ENCODE data around the gene SAT1.
"Not testable (repeated sequence)": the region's sequence is repeated elsewhere in the genome, so short reads cannot be mapped to it uniquely, and the experiment has no call there.

Gene SAT1

DNA sequence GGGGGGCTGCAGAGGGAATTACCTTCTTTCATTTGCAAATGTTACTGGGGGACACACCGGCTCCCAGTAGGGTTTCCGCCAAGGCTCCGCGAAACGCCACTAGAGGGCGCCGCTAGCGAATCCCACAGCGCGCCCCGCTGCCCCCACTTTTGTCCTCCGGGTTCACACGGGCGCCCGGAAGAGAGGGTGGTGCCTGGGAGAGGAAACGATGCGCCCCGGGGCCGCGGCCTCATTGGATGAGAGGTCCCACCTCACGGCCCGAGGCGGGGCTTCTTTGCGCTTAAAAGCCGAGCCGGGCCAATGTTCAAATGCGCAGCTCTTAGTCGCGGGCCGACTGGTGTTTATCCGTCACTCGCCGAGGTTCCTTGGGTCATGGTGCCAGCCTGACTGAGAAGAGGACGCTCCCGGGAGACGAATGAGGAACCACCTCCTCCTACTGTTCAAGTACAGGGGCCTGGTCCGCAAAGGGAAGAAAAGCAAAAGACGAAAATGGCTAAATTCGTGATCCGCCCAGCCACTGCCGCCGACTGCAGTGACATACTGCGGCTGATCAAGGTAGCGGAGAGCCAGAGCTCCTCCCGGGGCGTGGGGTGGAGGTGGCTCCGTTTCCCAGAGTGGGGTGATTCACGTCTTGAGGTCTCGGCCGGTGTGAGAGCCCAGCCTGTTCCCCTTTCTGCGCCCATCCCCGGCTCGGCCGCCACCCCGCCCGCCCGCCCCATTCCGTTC, at the start of gene SAT1:
Gene SAT1, plus strand, starts transcription at position 311 of the 726 bp plus-strand sequence. Its CDS starts 179 bp downstream, at position 490.
- peak; percentile 93 for DNase-seq

DNA sequence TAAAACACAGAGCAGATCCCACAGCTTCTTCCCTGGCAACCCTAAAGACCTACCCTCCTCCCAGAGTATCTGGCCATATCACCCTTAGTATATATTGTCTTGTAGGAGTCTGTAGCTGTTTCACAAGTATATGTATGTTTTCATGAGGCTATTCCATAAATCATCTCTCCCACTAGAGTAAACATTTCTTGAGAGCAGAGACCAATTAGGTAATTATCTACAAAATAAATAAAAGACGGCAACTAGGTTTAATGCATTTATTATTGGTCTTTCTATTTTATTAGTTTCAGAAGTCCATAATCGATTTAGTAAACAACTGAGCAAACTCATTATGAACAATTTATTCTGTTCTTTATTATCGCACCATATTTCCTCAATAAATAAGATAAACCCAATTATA, 46.9 kb upstream of the SAT1 start:
- no peak for DNase-seq

- DNase-seq = no peak
Measured at GRCh38 chrX:23737413-23737812, 45.6 kb upstream of the SAT1 start.

GRCh38 chrX:23742174-23742696, 40.7 kb upstream of the SAT1 start:
- DNase-seq = peak; percentile 2

- DNase-seq = peak; percentile 69
Measured at GRCh38 chrX:23742697-23743622, 40.0 kb upstream of the SAT1 start, which contains the start of gene ACOT9. Gene ACOT9, minus strand, starts transcription at chrX:23743276. Its CDS starts 132 bp downstream, at chrX:23743144.

DNA sequence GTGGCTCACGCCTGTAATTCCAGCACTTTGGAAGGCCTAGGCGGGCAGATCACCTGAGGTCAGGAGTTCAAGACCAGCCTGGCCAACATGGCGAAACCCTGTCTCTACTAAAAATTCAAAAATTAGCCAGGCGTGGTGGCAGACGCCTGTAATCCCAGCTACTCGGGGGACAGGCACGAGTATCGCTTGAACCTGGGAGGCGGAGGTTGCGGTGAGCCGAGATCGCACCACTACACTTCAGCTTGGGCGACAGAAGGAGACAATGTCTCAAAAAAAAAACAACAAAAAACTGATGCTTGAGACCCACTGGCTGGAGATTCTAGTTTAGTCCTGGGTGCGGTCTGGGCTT, 39.4 kb upstream of the SAT1 start:
- DNase-seq = not testable (repeated sequence)

- DNase-seq = peak; percentile 49
Measured at GRCh38 chrX:23745786-23746185, 37.2 kb upstream of the SAT1 start.

- DNase-seq = no peak
Measured at GRCh38 chrX:23749129-23749528, 33.8 kb upstream of the SAT1 start.

DNA sequence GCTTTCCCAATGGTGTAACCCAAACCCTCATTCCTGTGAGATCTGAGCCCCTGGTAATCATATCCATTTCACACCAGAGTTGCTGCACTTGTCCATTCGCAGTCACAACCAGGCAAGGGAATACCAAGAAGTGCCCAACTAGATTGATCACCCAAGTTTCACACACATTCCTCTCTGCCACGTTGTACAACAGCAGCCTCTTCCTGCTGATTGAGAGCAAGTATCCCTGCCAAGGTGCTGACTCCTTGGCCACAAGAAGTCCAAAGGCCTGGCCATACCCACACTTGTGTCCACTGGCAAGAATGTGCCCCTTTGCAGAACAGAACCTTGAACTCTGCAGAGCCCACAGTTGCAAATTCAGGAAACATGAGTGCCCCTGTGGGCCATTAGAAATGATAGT, 33.4 kb upstream of the SAT1 start:
- DNase-seq = no peak

GRCh38 chrX:23752740-23753415, 30.1 kb upstream of the SAT1 start:
- no peak for DNase-seq

DNA sequence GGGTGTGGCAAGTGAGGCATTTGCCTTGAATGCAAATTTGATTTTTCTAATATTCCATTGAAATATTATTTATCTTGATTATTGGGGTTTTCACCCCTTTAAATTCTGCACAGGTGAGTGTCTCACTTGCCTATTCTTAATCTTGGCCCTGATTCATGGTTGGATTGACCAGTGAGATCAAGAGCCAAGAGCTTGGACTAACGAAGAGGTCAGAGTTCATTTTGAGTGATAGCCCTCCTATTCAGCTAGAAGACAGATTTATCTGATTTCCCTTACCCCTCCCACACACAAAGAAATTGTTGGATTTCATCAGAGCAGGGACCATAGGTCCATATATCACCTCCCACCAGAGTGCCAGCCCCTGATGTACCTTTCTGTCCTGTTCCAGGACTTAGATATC, 28.3 kb upstream of the SAT1 start:
- DNase-seq = no peak

- peak; percentile 71 for DNase-seq
Measured at GRCh38 chrX:23756165-23756564, 26.8 kb upstream of the SAT1 start.

DNA sequence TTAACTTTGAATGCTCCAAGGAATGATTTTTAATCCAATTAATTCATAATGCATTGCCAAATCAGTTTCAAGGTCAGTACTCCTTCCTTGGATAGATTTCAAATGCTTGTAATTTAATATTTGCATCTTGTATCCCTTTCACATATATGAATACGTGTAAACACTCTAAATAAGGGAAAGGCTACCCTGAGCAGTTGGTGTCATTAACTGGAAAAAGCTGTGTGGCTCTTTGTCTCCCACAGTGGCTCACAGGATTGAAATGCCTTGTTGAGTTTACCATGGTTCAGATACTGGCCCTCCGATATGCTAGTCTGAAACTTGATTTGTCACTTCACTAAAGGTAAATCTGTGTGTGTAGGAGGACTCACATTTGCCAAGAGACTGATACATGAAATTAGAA, 23.2 kb upstream of the SAT1 start:
- no peak for DNase-seq

- no peak for DNase-seq
Measured at GRCh38 chrX:23764188-23764984, 18.6 kb upstream of the SAT1 start.

DNA sequence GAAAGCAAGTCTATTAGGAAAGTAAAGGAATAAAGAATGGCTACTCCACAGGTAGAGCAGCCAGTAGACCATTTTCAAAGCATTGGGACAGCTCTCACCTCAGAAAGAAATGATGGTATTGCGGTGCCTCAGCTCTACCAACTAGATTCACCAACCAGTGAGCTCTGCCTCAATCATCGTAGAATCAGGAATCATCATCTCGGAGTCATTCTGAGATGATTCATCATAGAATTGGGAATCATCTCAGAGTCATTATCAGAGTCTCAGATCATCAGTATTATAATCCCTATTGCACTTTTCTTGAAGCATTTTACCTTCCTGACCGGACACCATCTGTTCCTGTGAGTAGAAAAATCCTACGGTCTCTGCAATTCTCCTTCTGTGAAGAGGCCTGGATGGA, 17.5 kb upstream of the SAT1 start:
- no peak for DNase-seq

DNA sequence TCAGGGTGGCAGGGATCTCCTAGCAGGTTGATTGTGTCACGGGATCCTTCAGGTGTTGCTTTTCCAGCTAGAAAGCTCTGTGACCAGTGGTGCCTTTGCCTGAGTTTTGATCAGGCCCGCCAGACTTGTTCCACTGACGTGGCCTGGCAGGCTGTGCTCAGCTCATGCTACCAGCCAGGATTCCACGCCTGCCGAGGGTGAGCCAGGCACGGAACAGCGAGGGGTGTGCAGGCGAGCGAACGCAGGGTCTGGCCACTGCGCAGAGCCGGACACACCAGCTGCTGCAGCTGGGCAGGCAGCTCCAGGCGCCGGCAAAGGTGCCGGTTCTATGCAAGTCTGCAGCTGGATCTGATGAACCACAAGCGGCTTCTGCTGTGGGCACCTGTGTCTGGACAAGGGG, 17.1 kb upstream of the SAT1 start:
- DNase-seq = no peak

- DNase-seq = peak; percentile 11
Measured at GRCh38 chrX:23766650-23767551, 16.1 kb upstream of the SAT1 start.

GRCh38 chrX:23770142-23770541, 12.8 kb upstream of the SAT1 start:
- no peak for DNase-seq

GRCh38 chrX:23771086-23771485, 11.9 kb upstream of the SAT1 start:
- not testable (repeated sequence) for DNase-seq

DNA sequence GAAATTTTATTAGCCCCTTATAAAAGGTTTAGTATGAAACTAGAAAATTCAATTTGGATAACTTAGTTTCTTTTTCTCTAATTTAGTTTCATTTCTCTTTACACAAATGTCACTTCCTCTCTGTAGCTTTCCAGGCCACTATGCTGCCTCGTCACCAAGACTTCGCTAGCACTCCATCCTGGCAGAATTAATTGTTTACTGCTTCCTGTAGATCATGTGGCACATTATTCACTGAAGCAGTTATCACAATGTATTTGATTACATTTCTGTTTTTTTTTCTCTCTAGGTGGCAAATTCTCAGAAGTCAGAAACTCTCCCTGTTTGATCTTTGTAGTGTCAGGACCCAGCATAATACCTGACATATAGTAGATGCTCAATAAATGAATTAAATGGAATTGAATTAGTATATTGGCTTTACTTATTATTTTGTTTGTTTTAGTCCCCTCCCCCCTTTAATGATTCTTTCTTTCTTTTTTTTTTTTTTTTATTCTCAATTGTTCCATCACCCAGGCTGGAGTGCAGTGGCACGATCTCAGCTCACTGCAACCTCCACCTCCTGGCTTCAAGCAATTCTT, 9.3 kb upstream of the SAT1 start:
- peak; percentile 81 for DNase-seq

GRCh38 chrX:23776363-23776762, 6.6 kb upstream of the SAT1 start:
- no peak for DNase-seq

Data from CD4-positive, alpha-beta T cell treated with Interleukin-4 for 4 hours (primary cell).